Fibroblast of the aortic adventitia (primary cell): ENCODE measurements around the gene CD68. TPM values are rescaled to one million over a fixed set of nuclear protein-coding genes. Genes with fewer than 3 reads are reported as not detected.
A peak's percentile ranks its signal among the peaks of the same experiment; 100 is the strongest.

Experiments used
- DNase-seq: peaks from one replicate; pipeline ENCODE4 v3.0.0-alpha.2; 2010; ENCODE audit warnings: low read depth
- H3K4me3 ChIP-seq: 2 replicates; pipeline ENCODE4 v1.5.1; 2011; ENCODE audit warnings: low read depth, mild to moderate bottlenecking, control low read depth, low read length, moderate library complexity
- total RNA-seq: library from RNA; depleted of rRNA; stranded (reverse); fragments of >200 nt; gene quantifications from 2 replicates; pipeline ENCODE4 v1.2.3, GENCODE V29; 2012; ENCODE audit warnings: low replicate concordance
- TF ChIP-seq, protein P1 (sequence below): IDR thresholded peaks from 2 replicates; pipeline ENCODE4 v1.5.1; 2011; ENCODE audit warnings: mild to moderate bottlenecking, low read length, control low read depth, inconsistent platforms; ENCODE audit not compliant: insufficient read depth

The CD68 gene
- total RNA-seq, 1 donor = 71.7 TPM

DNA sequence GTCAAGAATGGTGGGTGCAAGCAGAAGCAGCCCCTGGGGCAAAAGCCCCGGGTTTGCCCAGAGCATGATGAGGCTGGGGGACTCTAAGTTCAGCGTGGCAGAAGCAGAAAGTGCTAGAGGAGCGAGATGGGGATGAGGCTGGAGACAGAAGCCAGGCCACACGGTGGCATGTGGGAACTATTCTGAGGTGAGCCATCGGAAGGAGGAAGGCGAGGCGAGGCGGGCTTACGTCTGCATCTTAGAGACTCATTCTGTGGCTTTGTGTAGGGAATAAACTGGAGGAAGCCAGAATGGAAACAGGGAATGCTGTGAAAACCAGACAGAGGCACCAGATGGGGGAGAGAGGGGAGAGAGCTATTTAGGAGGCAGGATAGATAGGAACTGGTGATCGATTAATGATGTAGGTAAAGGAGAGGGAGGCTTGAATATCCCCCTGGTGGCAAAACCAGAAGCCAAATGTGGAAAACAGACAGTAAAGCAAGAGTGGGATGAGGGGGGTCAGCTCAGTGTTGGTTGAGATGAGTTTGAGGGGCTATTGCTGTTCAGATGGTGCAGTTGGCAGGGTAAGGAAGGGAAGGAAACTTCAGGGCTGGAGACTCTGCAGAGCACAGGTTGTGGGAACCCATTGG, 24.0 kb upstream of the CD68 start:
- H3K4me3 ChIP-seq = no peak overlapping the region
- no peak for DNase-seq
- TF ChIP-seq, protein P1, sequence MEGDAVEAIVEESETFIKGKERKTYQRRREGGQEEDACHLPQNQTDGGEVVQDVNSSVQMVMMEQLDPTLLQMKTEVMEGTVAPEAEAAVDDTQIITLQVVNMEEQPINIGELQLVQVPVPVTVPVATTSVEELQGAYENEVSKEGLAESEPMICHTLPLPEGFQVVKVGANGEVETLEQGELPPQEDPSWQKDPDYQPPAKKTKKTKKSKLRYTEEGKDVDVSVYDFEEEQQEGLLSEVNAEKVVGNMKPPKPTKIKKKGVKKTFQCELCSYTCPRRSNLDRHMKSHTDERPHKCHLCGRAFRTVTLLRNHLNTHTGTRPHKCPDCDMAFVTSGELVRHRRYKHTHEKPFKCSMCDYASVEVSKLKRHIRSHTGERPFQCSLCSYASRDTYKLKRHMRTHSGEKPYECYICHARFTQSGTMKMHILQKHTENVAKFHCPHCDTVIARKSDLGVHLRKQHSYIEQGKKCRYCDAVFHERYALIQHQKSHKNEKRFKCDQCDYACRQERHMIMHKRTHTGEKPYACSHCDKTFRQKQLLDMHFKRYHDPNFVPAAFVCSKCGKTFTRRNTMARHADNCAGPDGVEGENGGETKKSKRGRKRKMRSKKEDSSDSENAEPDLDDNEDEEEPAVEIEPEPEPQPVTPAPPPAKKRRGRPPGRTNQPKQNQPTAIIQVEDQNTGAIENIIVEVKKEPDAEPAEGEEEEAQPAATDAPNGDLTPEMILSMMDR = no peak

DNA sequence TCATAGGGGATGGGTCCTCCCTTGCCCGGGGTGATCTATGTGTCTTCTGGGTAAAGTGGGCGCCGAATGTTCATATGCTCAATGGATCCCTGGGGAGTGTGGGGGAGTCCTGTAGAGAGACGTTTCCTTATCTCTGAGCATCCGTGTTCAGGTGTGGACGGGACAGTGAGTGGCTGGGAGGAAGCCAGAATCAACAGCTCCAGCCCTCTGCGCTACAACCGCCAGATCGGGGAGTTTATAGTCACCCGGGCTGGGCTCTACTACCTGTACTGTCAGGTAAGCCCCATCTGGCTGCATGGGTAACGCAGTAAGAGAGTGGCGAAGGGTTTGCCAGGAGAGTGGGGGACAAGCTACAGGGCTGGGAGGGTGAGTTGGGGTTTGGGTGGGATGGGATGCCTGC, 22.8 kb upstream of the CD68 start:
- DNase-seq = no peak
- H3K4me3 ChIP-seq = no peak overlapping the region
- TF ChIP-seq, protein P1 = no peak

DNA sequence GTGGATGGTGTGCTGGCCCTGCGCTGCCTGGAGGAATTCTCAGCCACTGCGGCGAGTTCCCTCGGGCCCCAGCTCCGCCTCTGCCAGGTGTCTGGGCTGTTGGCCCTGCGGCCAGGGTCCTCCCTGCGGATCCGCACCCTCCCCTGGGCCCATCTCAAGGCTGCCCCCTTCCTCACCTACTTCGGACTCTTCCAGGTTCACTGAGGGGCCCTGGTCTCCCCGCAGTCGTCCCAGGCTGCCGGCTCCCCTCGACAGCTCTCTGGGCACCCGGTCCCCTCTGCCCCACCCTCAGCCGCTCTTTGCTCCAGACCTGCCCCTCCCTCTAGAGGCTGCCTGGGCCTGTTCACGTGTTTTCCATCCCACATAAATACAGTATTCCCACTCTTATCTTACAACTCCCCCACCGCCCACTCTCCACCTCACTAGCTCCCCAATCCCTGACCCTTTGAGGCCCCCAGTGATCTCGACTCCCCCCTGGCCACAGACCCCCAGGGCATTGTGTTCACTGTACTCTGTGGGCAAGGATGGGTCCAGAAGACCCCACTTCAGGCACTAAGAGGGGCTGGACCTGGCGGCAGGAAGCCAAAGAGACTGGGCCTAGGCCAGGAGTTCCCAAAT, 22.2 kb upstream of the CD68 start:
- TF ChIP-seq, protein P1 = no peak
- no peak for DNase-seq
- no peak overlapping the region for H3K4me3 ChIP-seq

DNA sequence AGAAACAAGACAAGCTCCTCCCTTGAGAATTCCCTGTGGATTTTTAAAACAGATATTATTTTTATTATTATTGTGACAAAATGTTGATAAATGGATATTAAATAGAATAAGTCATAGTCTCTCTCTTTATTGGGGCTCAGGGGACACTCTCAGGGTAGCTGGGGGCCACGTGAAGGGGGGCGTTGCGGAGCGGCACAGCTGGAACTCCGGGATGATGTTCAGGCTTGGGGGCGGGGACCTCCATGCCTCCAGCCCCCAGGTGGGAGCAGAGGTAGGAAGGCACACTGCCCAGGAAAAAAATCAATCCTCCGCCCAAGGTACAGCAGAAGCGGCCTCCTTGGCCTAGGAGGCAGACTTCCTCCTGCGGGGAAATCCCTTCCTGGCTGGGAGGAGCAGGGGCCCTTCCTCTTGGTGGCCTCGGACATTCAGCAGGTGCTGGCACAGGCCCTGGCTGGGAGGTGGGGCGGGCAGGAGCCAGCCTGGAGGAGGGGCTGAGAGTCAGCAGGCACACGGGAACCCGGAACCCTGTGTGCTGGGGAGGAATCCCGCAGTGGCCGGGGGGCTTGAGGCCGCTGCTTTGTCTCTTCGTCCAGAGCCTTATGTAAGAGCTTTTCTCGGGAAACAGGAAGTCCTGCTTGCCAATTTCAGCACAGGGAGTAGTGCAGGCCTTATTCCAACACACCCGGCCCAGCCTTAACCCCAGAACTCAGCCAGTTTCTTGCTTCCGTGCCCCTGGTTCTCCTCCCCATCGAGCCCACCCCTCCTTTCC, 21.5 kb upstream of the CD68 start:
- H3K4me3 ChIP-seq = peak overlapping the region; percentile 32
- peak; percentile 89 for DNase-seq
- TF ChIP-seq, protein P1 = no peak

DNA sequence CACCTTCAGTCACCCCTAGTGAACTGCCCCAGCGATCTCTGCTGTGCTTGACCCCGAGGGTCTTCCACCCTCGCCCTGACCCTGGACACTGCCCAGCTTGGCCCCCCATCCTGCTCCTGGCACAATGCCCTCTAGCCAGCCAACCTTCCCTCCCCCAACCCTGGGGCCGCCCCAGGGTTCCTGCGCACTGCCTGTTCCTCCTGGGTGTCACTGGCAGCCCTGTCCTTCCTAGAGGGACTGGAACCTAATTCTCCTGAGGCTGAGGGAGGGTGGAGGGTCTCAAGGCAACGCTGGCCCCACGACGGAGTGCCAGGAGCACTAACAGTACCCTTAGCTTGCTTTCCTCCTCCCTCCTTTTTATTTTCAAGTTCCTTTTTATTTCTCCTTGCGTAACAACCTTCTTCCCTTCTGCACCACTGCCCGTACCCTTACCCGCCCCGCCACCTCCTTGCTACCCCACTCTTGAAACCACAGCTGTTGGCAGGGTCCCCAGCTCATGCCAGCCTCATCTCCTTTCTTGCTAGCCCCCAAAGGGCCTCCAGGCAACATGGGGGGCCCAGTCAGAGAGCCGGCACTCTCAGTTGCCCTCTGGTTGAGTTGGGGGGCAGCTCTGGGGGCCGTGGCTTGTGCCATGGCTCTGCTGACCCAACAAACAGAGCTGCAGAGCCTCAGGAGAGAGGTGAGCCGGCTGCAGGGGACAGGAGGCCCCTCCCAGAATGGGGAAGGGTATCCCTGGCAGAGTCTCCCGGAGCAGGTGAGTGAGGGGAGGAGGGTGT, 20.7 kb upstream of the CD68 start, which contains the start of gene TNFSF13:
Gene TNFSF13 (plus strand): TSS at position 207 of the 776 bp plus-strand sequence. CDS start 290 bp downstream, at position 497.
- H3K4me3 ChIP-seq = peak within 1 kb of the TSS; percentile 32
- TF ChIP-seq, protein P1 = no peak
- DNase-seq = no peak
